Activated CD8-positive, alpha-beta memory T cell treated with anti-CD3 and anti-CD28 coated beads, Interleukin-2, amount 50 U/mL, for 1 hour (primary cell): Measurements from ENCODE around the gene P2RX3.
"Not testable (repeated sequence)": the region's sequence is repeated elsewhere in the genome, so short reads cannot be mapped to it uniquely, and the experiment has no call there.

Experiments
- DNase-seq: peaks from one replicate; pipeline ENCODE4 v3.0.0-alpha.2; 2020; ENCODE audit errors: extremely low read depth

Gene P2RX3

DNA sequence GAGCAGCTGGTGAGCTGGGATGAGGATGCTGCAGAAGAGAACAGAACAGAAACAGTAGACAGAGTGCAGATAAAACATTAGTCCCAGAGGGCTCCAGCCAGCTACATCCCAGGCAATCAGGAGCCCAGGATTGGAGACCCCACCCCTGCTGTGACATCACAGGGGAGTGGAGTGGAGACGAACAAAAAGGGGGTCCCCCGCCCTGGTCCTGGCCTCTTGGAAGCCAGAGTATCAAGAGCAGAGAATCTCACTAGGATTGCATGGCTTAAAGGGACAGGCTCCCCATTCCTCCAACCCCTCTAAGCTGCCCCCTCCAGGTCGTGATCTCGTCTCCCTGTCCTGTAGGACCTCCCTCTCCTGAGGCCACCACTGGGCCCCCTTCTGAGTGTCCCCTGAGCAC, at the start of gene P2RX3:
Gene P2RX3, plus strand, starts transcription at position 211 of the 400 bp plus-strand sequence. CDS start 199 bp downstream, outside the sequence.
- DNase-seq: no peak

DNA sequence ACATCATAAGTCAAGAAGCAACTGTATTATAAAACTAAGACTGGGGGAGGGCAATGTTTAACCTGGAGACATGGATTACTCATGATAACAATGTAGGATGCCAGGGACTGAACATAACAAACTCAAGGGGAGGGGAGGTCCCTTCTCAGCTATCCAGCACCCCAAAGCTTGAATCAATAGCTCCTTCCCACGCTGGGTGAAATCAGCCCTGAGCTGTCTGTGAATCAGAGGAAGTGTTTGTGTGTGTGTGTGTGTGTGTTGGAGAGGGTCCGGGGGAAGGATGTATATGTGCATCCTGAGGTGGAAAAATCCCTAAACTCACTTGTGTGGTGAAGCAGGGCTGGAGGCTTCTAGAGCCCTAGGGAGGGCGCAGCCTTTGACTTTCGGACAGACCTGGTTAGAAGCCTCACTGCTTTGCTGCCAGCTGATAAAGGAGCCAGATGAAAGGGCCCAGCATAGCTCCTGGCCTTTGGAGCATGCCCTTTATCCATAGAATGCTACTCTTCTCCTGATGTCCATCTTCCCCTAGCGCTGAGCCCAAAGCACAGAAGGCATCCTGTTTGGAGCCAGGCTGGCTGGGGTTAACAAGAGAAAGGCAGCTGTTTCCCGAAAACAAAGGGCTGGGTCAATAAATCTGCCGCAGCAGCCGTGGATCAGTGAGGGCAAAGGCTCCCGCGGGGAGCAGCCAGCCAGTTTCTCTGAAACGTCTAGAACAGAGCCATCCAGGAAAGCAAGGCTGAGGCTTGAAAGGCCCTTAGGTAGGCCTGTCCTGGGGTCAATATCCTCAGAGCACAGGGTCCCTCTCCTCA, 49.2 kb upstream of the P2RX3 start:
- no peak for DNase-seq

DNA sequence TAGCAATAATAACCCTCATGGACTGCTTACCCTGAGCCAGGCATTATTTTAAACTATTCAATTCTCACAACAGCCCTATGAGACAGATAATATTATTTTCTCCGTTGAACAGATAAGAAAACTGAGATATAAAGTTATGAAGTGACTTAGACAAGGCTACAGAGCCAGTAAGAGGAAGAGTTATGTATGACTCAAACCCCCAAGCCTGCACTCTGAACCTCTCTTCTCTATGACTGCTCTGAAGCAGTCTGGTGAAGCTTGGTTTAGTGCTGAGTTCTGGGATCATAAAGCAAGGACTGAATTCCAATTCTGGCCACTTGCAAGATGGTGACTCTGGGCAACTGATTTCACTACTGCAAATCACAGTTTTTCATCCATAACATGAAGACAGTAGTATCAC, 47.9 kb upstream of the P2RX3 start:
- DNase-seq: no peak

DNA sequence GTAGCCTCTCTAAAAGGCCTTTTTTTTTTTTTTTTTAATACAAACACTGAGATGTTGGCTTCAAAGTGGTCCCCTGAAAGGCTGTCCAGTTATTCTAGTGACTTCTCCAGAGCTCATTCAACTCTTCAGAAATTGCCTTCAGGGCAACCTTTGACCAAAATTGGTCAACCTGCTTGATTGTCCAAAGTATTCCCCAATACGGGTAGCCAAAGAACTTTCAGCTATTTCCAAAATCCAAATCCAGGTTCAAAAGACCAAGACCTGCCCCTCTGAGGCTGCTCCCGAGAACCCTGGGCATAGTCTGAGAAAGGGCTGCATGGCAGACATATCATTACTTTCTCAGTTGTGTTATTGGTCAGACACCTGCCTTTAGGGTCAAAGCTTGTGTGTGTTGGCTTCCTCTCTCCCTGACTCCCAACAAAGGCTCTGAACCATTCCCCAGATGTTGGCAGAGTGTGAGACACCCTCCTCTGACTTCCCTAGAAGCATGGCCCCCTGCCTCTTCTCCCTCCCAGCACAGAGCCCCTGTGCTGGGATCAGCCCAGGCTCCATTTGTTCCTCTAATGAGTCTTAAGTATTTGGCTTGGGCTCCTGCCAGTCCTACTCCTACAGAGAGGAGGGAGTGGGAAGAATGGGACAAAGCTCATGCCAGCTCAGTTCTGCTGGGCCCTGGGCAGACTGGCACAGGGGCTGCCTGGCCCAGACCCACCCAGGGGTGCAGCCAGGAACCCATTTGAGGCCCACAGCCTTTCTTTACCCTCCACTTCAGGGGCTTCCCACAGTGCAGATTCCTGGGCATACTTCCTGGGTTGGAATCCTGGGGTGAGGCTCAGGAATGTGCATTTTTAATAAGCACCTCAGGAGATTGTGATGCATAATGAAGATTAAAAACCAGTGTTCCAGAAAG, 43.7 kb upstream of the P2RX3 start:
- DNase-seq: no peak

DNA sequence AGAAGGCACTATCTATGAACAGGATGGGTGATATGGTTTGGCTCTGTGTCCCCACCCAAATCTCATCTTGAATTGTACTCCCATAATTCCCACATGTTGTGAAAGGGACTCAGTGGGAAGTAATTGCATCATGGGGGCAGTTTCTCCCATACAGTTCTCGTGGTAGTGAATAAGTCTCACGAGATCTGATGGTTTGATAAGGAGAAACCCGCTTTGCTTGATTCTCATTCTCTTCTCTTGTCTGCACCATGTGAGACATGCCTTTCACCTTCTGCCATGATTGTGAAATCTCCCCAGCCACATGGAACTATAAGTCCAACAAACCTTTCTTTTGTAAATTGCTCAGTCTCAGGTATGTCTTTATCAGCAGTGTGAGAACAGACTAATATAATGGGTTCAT, 41.9 kb upstream of the P2RX3 start:
- DNase-seq: not testable (repeated sequence)

DNA sequence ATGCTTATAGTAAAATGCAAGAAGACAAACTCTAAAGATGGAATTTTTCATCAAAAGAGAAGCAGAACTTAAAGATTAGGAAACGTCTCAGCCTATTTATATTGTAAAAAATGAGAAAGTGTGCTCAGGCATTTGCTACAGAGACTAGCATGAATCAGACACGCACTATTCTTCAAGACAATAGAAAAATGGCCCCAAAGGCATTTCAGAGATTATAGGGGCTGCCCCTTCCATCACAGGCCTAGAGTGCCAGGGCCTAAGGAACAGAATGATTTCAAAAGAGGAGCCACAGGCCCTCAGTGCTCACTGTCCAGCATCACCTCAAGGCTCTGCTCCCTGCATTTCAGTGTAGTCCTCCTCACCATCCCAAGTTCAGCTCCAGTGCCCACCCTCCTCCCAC, 40.9 kb upstream of the P2RX3 start:
- no peak for DNase-seq

DNA sequence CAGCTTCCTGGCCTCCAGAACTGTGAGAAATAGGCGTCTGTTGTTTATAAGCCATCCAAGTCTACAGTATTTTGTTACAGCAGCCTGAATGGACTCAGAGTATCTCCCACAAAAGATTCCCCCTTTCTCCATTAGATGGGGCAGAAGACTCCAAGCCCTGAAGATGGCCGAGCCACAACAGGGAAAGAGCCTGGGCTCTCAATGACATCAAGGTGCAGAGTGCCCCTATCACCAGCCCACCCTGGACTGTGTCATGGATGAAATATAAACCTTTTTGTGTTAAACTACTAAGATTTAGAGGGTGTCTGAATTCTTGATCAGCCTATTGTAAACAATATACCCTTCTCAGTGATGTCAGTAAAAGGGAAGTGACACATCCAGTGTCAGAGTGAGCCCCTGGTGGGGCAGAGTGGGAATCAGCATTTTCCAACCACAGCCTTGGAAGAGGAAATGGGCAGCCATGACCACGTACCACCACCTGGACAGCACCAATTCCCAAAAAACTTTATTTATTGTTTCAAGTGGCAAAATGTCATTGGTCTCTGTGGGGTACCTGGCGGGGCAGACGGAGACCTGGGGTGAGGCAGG, 38.9 kb upstream of the P2RX3 start:
- no peak for DNase-seq

DNA sequence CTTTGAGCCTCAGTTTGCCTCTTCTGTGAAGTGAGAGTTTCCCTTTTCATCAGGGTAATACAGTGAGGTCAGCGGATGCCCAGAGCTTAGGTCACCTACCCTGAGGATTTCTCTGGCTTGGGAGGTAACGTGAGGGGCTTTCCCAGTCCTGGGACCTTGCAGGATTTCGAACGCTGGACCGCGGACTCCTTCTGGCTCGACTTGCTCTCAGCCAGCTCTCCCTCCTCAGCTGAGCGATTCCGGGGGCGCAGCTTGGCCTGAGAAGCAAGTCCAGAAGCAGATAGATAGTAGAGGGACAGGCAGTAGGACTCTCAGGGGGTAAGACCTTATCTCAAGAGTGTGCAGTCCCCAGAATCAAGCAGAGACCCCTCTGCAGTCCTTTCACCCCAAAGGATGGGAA, 37.4 kb upstream of the P2RX3 start:
- DNase-seq: no peak

DNA sequence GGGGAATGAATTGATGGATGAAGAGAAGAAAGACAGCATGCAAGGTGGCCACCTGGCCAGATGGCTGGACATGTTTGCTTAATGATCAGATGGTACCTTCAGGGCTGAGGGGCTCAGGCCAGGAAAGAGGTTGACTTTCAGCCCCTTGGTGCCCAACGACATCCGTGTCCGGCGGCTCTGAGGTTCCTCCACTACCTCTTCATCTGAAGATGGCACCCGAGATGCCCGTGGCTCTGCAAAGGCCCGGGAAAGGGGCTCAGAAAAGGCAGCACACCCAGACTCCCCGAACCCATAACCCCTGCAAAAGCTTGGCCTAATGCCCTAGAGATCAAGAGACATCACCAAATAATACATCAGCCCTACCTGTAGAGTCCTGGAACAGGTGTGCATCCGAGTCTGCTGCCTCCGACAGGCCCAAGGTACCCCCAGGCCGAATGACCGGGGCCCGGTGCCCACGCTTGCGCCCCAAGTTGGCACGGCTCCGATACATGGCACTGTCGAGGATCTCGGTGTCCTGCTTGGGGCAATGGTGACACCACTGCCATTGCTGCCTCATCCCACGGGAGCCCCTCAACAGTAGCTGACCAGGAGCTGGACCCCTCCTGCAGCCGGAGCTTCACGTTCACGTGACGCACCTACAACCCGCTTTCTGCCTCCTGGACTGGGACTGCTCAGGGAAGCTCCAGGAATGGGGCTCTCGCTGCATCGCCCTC, 36.3 kb upstream of the P2RX3 start:
- no peak for DNase-seq

DNA sequence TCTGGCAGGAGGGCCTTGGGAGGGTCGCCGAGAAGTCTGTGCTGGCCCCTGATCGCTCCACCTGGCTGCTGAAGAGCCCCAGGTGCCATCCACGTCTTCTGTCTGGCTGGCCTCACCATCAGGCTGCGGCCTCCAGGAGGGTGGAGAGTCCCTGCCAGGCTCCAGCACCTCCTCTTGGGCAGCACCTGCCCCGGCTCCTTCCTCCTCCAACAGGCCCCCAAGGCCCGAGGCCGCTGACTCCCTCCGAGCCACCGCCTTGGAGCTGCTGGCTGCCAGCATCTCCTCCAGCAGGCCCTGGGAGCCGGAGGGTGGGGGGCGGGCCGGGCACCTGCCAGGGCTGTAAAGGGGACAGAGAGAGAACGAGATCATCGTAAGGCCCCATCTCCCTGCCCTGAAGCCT, 35.7 kb upstream of the P2RX3 start:
- no peak for DNase-seq

DNA sequence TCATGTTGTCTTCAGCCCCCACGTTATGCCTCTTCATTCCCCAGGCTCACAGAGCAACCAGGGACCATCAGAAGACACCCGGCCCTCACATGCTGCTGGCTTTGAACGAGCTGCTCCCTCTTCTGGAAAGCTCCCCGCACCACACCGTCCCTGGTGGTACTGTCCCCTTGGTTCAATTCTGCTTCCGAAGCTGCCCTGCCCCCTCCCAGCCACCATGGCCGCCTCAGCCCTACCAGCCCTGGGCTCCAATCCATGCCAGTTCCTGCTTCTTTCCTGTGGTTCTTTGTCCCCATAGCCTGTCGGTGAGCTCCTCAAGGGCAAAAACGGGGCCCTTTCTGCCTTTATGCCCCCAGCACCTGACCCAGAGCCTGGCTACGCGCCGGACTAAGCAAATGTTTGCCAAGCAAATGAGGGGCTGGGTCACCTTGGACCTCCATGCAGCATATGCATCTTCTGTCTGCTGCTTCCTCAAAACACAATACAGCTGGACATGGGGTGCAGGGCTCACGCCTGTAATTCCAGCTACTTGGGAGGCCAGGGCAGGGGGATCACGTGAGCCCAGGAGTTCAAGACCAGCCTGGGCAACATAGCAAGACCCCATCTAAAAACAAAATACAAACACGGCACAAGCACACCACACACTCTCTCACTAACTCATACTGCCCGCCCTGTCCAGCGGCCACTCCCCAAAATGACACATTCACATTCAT, 34.7 kb upstream of the P2RX3 start:
- no peak for DNase-seq

DNA sequence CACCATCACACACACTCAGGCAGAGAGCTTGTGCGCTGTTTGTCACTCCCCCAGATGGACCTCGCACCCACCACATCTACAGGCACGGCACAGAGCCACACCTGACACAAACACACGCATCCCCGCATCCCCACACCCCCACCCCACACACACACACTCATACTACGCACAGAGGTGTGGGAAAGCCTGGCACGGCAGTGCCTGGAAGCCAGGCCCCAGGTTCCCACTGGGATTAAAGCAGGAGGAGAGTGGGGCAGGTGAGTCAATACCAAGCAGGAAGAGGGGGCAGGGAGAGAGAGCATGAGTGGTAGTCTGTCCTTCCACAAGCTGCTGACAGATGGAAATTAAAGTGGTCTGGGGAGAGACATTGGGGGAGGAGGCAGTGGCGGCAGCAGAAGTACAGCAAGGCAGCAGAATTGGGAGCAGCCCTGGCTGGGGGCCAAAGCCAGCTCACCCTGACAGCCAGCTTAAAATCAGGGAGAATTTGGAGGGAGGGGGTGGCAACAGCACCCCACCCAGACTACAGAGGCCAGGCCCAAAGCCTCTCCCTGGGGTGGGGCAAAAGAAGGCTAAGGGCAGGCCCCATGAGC, 34.1 kb upstream of the P2RX3 start:
- no peak for DNase-seq

DNA sequence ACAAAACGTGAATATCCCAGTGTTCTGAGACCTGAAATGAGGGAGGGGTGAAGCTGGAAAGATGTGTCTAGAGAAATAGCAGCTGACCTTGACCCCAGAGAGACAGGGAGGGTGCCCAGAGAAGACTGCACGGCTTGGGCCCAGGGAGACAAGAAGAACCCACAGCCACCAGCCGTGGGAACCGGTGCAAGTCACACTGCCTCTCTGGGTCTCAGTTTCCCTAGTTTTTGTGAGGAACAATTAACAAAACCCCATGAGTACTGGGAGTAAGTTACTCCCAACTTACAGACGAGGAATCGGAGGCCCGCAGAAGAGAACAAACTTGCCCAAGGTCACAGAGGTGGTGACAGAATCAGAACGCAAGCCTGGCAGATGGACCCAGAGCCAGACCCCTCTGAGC, 32.6 kb upstream of the P2RX3 start:
- no peak for DNase-seq

DNA sequence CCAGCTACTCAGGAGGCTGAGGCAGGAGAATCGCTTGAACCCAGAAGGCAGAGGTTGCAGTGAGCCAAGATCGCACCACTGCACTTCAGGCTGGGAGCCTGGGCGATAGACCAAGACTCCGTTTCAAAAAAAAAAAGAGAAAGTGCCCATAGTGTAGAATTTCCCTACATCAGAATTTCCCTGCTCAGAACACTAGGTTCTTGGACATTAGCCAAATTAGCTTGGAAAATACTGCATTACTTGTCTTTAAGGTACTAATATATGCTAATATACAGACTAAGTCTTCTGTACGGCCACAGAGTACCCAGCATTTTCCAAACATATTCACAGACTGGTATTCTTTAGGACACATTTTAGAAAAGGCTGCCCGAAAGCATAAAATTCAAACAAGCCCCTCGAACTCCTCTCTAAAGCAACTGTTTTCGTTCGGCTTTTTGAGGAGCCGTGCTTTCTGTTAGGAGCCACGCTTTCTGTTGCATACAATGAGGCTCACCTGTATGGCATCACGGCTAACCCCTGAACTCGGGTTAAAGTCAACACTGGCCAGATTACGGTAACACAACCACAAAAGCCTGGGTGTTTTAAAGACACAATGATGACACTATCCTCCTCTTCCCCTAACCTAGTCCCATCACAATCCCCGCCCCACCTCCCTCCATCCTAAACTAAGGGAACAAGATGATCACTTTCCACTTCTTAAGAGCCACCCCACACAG, 31.8 kb upstream of the P2RX3 start:
- no peak for DNase-seq

DNA sequence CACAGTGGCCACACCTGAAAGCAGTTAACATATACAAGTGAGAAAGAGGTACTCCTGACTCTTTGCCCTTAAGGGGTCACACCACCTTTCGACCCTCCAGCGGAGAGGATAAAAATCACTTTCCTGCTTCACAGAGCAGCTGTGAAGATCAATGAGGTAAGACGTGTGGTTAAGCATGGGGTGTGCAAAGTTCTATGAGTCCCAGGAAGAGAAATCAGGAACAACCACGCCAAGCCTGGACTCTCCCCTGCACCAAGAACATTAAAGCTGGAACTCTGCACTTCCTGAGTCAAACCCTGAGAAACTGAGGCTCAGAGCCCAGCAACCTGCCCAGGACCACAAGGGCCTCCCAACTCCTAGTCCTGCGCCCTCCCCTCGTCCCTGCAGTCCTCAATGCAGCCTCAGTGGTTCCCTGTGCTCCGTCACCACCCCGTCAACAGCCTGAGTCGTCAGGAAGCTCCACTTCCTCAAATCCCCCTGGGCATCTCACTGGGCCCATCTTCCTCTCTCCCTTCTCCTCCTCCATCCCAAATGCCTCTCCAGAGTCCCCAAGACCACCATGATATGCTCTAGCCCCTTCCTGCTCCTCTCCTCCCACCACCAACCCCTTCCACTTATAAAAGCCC, 31.1 kb upstream of the P2RX3 start:
- DNase-seq: no peak

DNA sequence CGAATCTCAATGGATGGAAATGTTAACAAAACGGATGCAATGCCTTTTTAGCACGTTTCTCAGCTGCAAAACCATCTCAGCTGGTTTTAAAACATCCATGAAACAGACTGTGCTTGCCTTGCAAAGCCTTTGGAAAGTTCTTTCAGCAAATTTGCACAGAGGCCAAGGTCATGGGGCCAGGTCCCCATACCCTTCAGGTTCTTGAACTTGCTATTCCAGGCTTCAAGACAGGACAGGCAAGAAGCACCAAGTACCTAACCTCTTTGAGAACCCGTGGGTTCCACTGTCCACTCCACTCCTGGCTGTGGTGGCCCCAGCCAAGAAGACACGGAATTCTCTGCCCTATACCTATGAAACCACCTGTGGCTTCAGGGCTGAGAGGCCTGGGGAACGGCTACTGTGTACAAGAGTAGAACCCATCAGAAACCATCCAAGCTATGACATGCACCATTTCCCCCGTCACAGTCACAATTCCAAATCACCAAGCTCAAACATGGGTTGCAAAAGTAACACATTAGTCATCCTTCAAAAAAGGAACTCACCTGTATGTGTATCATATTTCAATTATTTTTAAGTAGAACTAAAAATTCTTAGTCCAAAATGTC, 30.4 kb upstream of the P2RX3 start:
- DNase-seq: no peak

DNA sequence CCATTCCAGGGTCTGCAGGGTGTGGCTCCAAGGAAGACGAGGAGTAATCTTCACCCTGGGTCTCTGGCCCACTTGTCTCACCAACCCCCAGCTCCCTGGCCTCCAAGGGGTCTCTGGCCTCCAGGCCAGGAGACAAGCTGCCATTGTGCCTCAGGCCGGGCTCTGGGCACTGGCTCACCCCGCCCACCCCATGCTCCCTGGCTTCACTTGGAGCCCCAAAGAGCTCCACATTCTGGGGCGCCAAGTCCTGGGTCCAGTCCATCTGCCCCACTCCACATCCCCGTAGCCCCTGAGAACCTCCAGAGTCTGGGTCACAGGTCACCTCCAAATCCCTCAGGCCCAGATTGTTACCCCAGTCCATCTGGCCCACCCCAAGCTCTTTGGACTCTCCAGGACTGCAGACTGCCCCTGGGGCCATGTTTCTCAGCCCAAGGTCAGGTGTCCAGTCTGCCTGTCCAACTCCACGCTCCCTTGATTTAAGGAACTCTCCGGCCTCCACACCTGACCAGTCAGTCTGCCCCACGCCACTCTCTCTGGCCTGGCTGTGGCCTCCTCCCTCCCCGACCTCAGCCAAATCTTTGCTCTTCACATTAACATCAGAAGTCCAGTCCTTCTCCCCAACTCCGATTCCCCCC, 29.6 kb upstream of the P2RX3 start:
- DNase-seq: no peak

DNA sequence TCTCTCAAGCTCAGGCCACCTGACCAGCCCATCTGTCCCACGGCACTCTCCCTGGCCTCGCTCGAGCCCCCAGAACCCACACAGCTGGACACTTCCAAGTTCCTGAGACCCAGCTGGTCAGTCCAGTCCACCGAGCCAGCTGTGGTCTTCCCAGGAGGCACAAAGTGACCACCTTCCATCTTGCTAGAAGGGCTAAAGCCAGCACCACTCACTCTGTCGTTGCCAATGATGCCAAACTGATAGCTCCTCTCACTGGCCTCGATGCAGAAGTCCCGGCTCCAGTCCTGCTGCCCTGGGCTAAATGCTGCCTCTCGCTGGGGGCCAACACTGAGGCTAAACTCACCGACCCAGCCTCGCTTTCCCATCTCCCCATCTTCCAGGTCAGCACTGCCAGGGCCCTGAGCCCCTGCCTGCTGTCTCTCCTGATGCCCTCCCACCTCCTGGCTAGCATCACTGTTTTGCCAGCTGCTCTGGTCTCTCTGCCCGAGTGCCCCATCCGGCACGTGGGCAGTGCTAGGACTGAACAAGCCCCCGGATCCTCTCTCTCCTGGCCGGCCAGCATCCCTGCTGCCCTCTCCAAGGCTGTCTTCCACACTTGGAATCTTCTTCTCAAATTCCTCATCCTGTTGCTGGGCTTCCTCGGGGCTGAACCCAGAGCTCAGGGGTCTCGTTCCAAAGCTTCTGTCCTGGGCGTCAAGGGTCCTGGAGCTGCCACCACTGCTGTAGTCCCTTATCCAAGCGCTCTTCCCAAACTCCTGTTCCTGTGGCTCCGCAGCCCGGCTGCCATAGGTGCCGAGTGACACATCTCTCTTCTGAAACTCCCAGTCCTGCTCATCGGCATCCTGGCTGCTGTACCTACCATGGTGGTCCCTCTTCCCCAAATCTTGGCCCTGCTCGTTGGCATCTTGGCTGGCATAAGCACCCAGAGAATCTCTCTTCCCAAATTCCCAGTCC, 28.8 kb upstream of the P2RX3 start:
- DNase-seq: no peak
